ENCODE results near the gene MPP2.

Gene MPP2

GRCh38 chr17:43881758-43882505 lies 25.4 kb downstream of the MPP2 start:
- H3K4me1 ChIP-seq (ENCODE audit: insufficient read depth, poor library complexity, severe bottlenecking): no peaks in the 10 kb centered on the region
- ATAC-seq (ENCODE audit: low read depth): no peak
- no peak for TF ChIP-seq CTCF (IDR thresholded peaks at IDR 0.05; ENCODE audit: poor library complexity, severe bottlenecking)
- H3K36me3 ChIP-seq (ENCODE audit: low read depth): no peaks in the 10 kb centered on the region
- no peak for DNase-seq (ENCODE audit: low spot score)
- no peaks in the 10 kb centered on the region for H3K27me3 ChIP-seq (ENCODE audit: insufficient read depth, poor library complexity, severe bottlenecking)
- H3K4me3 ChIP-seq (ENCODE audit: severe bottlenecking): no peak overlapping the region
- no peak overlapping the region for H3K27ac ChIP-seq (ENCODE audit: poor library complexity, severe bottlenecking)
- H3K9me3 ChIP-seq (ENCODE audit: severe bottlenecking): no peaks in the 10 kb centered on the region

DNA sequence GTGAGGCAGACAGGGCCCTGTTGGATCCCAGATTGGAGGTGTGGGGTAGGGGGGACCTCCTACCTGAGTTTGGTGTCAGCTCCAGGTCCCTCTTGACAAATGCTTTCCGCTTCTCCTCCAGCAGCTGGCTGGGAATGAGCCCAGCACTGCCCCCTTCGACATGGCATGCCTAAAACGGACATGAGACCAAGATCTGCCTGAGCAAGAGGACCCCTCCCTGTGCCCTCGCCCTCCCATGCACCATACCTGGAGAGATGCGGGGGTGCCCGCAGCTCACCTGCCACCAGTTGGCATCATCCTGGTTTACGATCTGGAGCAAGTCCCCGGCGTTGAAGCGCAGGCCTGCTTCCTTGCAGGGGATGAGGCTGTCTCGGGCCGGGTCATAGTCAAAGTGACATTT lies 26.2 kb downstream of the MPP2 start:
- ATAC-seq (ENCODE audit: low read depth) (no peak), DNase-seq (ENCODE audit: low spot score) (no peak)
- H3K36me3 ChIP-seq (ENCODE audit: low read depth): no peaks in the 10 kb centered on the region
- no peak overlapping the region for H3K4me3 ChIP-seq (ENCODE audit: severe bottlenecking)
- H3K27ac ChIP-seq (ENCODE audit: poor library complexity, severe bottlenecking): no peak overlapping the region
- no peaks in the 10 kb centered on the region for H3K4me1 ChIP-seq (ENCODE audit: insufficient read depth, poor library complexity, severe bottlenecking)
- H3K9me3 ChIP-seq (ENCODE audit: severe bottlenecking): no peaks in the 10 kb centered on the region
- no peaks in the 10 kb centered on the region for H3K27me3 ChIP-seq (ENCODE audit: insufficient read depth, poor library complexity, severe bottlenecking)
- no peak for TF ChIP-seq CTCF (IDR thresholded peaks at IDR 0.05; ENCODE audit: poor library complexity, severe bottlenecking)

GRCh38 chr17:43880420-43880991 lies 26.8 kb downstream of the MPP2 start:
- peak; percentile 73 for TF ChIP-seq CTCF (IDR thresholded peaks at IDR 0.05; ENCODE audit: poor library complexity, severe bottlenecking)
- DNase-seq (ENCODE audit: low spot score) (no peak), ATAC-seq (ENCODE audit: low read depth) (0 out of 3 replicates have a peak, but pooled peaks have one; percentile 5)
- Histone ChIP-seq H3K27me3 (ENCODE audit: insufficient read depth, poor library complexity, severe bottlenecking) (no peaks in the 10 kb centered on the region), H3K27ac (ENCODE audit: poor library complexity, severe bottlenecking) (no peak overlapping the region), H3K4me3 (ENCODE audit: severe bottlenecking) (no peak overlapping the region), H3K9me3 (ENCODE audit: severe bottlenecking) (no peaks in the 10 kb centered on the region), H3K36me3 (ENCODE audit: low read depth) (no peaks in the 10 kb centered on the region), H3K4me1 (ENCODE audit: insufficient read depth, poor library complexity, severe bottlenecking) (no peaks in the 10 kb centered on the region)

DNA sequence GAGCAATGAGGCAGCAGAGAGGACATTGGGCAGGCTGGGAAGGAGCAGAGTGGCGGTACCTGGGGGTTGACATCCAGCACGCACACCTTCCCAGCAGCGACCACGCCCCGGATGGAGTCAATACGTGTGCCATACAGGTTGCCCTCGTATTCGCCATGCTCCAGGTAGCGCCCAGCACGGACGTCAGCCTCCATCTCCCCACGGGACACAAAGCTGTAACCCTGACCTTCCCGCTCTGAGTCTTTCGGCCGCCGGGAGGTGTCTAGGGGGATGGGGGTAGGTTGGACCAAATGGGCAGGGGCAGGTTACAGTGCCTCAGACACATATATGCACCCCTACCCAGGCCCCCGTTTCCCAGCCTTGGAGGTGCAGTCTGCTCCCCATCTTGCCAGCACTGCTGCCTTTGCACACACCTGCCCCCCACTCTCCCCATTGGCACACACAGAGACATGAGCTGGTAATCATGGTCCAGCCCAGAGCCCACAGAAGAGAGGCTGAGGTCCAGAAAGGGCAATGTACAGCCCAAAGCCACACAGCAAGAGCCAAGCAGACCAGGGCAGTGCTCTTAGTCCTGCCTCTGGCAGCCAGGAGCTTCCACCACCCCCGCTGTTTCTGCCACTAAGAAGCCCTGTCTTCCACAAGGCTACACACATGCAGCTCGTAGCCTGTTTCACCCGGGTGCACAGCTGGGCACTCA lies 27.5 kb downstream of the MPP2 start:
- ATAC-seq (ENCODE audit: low read depth) (no peak), DNase-seq (ENCODE audit: low spot score) (no peak)
- Histone ChIP-seq H3K27ac (ENCODE audit: poor library complexity, severe bottlenecking) (no peak overlapping the region), H3K9me3 (ENCODE audit: severe bottlenecking) (no peaks in the 10 kb centered on the region), H3K4me3 (ENCODE audit: severe bottlenecking) (no peak overlapping the region), H3K4me1 (ENCODE audit: insufficient read depth, poor library complexity, severe bottlenecking) (no peaks in the 10 kb centered on the region), H3K27me3 (ENCODE audit: insufficient read depth, poor library complexity, severe bottlenecking) (no peaks in the 10 kb centered on the region), H3K36me3 (ENCODE audit: low read depth) (no peaks in the 10 kb centered on the region)
- TF ChIP-seq CTCF (IDR thresholded peaks at IDR 0.05; ENCODE audit: poor library complexity, severe bottlenecking): no peak

All from RWPE2 (cell line).